Panc1 (cell line): ENCODE measurements around the gene SRBD1. TPM values are rescaled to one million over a fixed set of nuclear protein-coding genes. Genes with fewer than 3 reads are reported as not detected.

ENCODE experiments used
- ATAC-seq: fragments of 200-7000 bp; cut with Tn5 transposase; 2 replicates; pipeline ENCODE4 v1.9.1; 2020; ENCODE audit warnings: mild to moderate bottlenecking, moderate library complexity
- BruUV-seq: library from RNA; stranded (reverse); fragments of 400-500 nt; replicated peaks from 2 replicates; lab custom pipeline; 2021; lab: Mats Ljungman, UMichigan
- CTCF ChIA-PET: fragments of 300-600 bp; sonication (Branson Sonifier 250); formaldehyde crosslinking; loops from one replicate; lab custom pipeline; 2022; ENCODE audit warnings: antibody characterized with exemption; lab: Charles Lee
- POLR2A ChIA-PET: fragments of 300-600 bp; sonication (Branson Sonifier 250); formaldehyde crosslinking; loops from one replicate; lab custom pipeline; 2022; ENCODE audit warnings: antibody characterized with exemption; lab: Charles Lee
- DNase-seq: peaks from one replicate; pipeline ENCODE4 v3.0.0-alpha.2; 2010; ENCODE audit warnings: low read depth, low spot score
- H3K27ac ChIP-seq: 2 replicates; pipeline ENCODE4 v1.5.1; 2011; ENCODE audit warnings: mild to moderate bottlenecking, low read length, inconsistent platforms
- H3K27me3 ChIP-seq: fragments of 200-500 bp; sonication (Bioruptor generic); 2 replicates; pipeline ENCODE4 v1.6.0; 2014; ENCODE audit warnings: low read length, inconsistent platforms; ENCODE audit not compliant: control insufficient read depth, insufficient read depth
- H3K36me3 ChIP-seq: fragments of 200-500 bp; sonication (Bioruptor generic); 2 replicates; pipeline ENCODE4 v1.5.1; 2014; ENCODE audit warnings: inconsistent platforms, mild to moderate bottlenecking, low read length, moderate library complexity; ENCODE audit not compliant: control insufficient read depth, insufficient read depth
- H3K4me1 ChIP-seq: 2 replicates; pipeline ENCODE4 v1.5.1; 2011; ENCODE audit warnings: inconsistent platforms, mild to moderate bottlenecking, low read length, moderate library complexity; ENCODE audit not compliant: control insufficient read depth, insufficient read depth
- H3K4me3 ChIP-seq, 2 experiments: 2 replicates each; pipeline ENCODE4 v1.5.1; 2011 to 2012; ENCODE audit warnings: low read depth in 2 of 2, low read length in 2 of 2, mild to moderate bottlenecking in 2 of 2, inconsistent platforms in 1 of 2, moderate library complexity in 1 of 2
- H3K9me3 ChIP-seq: fragments of 200-500 bp; sonication (Bioruptor generic); 2 replicates; pipeline ENCODE4 v1.5.1; 2014; ENCODE audit warnings: low read depth, mild to moderate bottlenecking, inconsistent platforms, low read length, moderate library complexity; ENCODE audit not compliant: control insufficient read depth, insufficient read depth
- POLR2AphosphoS5 ChIP-seq: IDR thresholded peaks from 2 replicates; pipeline ENCODE4 v1.6.1; 2012; ENCODE audit warnings: mild to moderate bottlenecking, low read depth, low read length, moderate library complexity
- SIN3A ChIP-seq: IDR thresholded peaks from 2 replicates; pipeline ENCODE4 v1.6.1; 2012; ENCODE audit warnings: low read depth, mild to moderate bottlenecking, low read length, moderate library complexity, borderline replicate concordance; ENCODE audit not compliant: insufficient read depth
- TCF7L2 ChIP-seq: IDR thresholded peaks from 2 replicates; pipeline ENCODE4 v1.6.1; 2011; ENCODE audit warnings: mild to moderate bottlenecking, low read depth, low read length, inconsistent platforms
- in situ Hi-C: cut with HindIII; loops from 2 replicates; pipeline ENCODE4 v1.10.0; 2016; ENCODE audit warnings: low sequenced_read_pairs, low pct_unique_long_range_greater_than_20kb
- intact Hi-C: fragments of 100-400 bp; cut with micrococcal nuclease; formaldehyde crosslinking; loops from one replicate; pipeline ENCODE4 v1.10.0; 2022; ENCODE audit not compliant: unreplicated experiment
- total RNA-seq: library from RNA; stranded (reverse); gene quantifications from one replicate; pipeline ENCODE4 v1.2.1, GENCODE V29; 2021; ENCODE audit not compliant: unreplicated experiment
- TF ChIP-seq, protein P1 (sequence below), 2 experiments: IDR thresholded peaks; 2 replicates each; pipeline ENCODE4 v1.6.1; 2011 to 2012; ENCODE audit warnings: low read depth in 2 of 2, control low read depth in 1 of 2, low read length in 1 of 2, mild to moderate bottlenecking in 1 of 2, moderate library complexity in 1 of 2; ENCODE audit not compliant: insufficient read depth in 1 of 2
- TF ChIP-seq, protein P2 (sequence below): fragments of 450-650 bp; IDR thresholded peaks from 2 replicates; pipeline ENCODE4 v1.5.1; 2017; ENCODE audit warnings: mild to moderate bottlenecking

Gene SRBD1
- total RNA-seq, 1 experiment from 2014 or later: 9.7 TPM

DNA sequence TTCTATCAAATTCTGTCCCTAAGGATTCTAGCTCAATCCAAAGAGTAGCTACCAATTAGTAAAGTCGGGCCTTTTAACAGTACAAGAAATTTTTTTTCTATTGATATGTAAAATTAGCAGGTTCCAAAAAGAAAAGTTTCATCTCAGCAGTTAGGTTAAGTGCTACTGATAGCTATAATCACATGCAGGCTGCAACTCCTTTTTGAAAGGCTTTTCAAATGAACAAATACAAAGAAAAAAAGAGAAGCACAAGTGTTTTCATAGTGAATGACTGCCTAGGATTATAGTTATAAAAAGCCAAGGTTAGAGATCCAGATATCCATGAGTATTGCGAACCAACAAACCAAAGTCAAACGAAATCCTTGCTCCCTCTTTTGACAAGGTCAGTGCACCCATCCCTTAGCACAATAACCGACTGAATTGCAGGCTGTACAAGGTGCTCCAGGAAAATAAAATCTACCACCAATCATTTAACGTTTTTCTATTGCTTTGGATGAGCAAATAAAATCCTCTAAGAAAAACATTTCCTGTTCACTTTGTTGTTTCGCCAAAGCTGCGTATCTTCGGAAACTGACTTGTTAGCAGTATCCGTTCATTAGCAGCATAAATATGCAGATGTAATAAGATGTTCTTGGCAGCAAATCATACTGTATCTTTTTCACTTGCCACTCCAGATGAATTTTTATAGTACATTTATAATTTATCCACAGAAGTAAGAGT, 100.2 kb downstream of the SRBD1 start:
- H3K4me3 ChIP-seq: no peak overlapping the region
- intact Hi-C loops (no loop called here), in situ Hi-C loops (no loop called here)
- TF ChIP-seq SIN3A (no peak), TCF7L2 (no peak), POLR2AphosphoS5 (no peak)
- TF ChIP-seq, protein P1, sequence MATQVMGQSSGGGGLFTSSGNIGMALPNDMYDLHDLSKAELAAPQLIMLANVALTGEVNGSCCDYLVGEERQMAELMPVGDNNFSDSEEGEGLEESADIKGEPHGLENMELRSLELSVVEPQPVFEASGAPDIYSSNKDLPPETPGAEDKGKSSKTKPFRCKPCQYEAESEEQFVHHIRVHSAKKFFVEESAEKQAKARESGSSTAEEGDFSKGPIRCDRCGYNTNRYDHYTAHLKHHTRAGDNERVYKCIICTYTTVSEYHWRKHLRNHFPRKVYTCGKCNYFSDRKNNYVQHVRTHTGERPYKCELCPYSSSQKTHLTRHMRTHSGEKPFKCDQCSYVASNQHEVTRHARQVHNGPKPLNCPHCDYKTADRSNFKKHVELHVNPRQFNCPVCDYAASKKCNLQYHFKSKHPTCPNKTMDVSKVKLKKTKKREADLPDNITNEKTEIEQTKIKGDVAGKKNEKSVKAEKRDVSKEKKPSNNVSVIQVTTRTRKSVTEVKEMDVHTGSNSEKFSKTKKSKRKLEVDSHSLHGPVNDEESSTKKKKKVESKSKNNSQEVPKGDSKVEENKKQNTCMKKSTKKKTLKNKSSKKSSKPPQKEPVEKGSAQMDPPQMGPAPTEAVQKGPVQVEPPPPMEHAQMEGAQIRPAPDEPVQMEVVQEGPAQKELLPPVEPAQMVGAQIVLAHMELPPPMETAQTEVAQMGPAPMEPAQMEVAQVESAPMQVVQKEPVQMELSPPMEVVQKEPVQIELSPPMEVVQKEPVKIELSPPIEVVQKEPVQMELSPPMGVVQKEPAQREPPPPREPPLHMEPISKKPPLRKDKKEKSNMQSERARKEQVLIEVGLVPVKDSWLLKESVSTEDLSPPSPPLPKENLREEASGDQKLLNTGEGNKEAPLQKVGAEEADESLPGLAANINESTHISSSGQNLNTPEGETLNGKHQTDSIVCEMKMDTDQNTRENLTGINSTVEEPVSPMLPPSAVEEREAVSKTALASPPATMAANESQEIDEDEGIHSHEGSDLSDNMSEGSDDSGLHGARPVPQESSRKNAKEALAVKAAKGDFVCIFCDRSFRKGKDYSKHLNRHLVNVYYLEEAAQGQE (IDR thresholded peaks at IDR 0.05; ENCODE audit: insufficient read depth in 1 of 2, low read depth in 2 of 2, low read length in 1 of 2): no peak
- TF ChIP-seq, protein P2, sequence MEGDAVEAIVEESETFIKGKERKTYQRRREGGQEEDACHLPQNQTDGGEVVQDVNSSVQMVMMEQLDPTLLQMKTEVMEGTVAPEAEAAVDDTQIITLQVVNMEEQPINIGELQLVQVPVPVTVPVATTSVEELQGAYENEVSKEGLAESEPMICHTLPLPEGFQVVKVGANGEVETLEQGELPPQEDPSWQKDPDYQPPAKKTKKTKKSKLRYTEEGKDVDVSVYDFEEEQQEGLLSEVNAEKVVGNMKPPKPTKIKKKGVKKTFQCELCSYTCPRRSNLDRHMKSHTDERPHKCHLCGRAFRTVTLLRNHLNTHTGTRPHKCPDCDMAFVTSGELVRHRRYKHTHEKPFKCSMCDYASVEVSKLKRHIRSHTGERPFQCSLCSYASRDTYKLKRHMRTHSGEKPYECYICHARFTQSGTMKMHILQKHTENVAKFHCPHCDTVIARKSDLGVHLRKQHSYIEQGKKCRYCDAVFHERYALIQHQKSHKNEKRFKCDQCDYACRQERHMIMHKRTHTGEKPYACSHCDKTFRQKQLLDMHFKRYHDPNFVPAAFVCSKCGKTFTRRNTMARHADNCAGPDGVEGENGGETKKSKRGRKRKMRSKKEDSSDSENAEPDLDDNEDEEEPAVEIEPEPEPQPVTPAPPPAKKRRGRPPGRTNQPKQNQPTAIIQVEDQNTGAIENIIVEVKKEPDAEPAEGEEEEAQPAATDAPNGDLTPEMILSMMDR: no peak
- ATAC-seq (no peak), DNase-seq (no peak)
- H3K27me3 ChIP-seq: no peaks in the 10 kb centered on the region
- ChIA-PET CTCF (interaction anchor here (0.6 kb wide), 1 partner anchor 75 kb away, joined by 3 read pairs; no protein-coding TSS in a partner anchor), POLR2A (no interaction called here)
- H3K27ac ChIP-seq: no peak overlapping the region
- no peaks in the 10 kb centered on the region for H3K36me3 ChIP-seq
- H3K4me1 ChIP-seq: no peaks in the 10 kb centered on the region
- H3K9me3 ChIP-seq: no peaks in the 10 kb centered on the region
- no TSS peak for BruUV-seq

DNA sequence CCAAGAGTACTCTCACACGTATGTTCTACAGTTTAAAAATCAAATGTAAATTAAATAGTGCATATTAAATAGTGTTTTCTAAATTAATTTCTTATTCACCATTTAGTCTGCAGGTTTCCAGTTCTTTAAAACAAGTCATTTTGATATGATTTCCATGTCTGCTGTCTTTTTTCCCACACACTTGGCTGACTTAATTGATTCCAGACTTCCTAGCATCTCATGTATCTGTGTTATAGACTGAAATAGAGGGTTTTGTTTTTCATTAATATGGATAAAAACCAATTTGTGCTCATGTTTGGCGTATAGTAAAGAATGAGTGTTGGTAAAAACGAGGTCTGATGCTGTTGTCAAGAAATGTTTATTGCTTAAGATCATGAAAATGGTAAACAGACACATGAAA, 104.3 kb downstream of the SRBD1 start:
- no peaks in the 10 kb centered on the region for H3K4me1 ChIP-seq
- ATAC-seq (no peak), DNase-seq (no peak)
- no TSS peak for BruUV-seq
- POLR2A ChIA-PET: no interaction called here
- intact Hi-C loops (no loop called here), in situ Hi-C loops (no loop called here)
- CTCF ChIA-PET: no interaction called here
- no peaks in the 10 kb centered on the region for H3K27me3 ChIP-seq
- no peaks in the 10 kb centered on the region for H3K9me3 ChIP-seq
- no peak overlapping the region for H3K4me3 ChIP-seq
- TF ChIP-seq POLR2AphosphoS5 (no peak), SIN3A (no peak), TCF7L2 (no peak)
- TF ChIP-seq, protein P2: no peak
- TF ChIP-seq, protein P1 (IDR thresholded peaks at IDR 0.05; ENCODE audit: insufficient read depth in 1 of 2, low read depth in 2 of 2, low read length in 1 of 2): no peak
- H3K27ac ChIP-seq: no peak overlapping the region
- H3K36me3 ChIP-seq: no peaks in the 10 kb centered on the region
